Prostate gland (tissue), 2 donors: Measurements from ENCODE around the gene CFAP97. TPM values are rescaled to one million over a fixed set of nuclear protein-coding genes. Genes with fewer than 3 reads are reported as not detected.

Experiments
- DNase-seq: peaks from one replicate; pipeline ENCODE4 v3.0.0-alpha.2; 2019; ENCODE audit warnings: low spot score
- H3K27ac ChIP-seq, 2 donors: fragments of 200-600 bp; sonication (generic); 2 replicates each; pipeline ENCODE4 v1.5.1; 2017 to 2019
- H3K27me3 ChIP-seq: fragments of 200-600 bp; sonication (generic); replicated peaks from 2 replicates; pipeline ENCODE4 v1.5.1; 2019; ENCODE audit not compliant: insufficient read depth
- H3K36me3 ChIP-seq, 2 donors: fragments of 200-600 bp; sonication (generic); 1 replicate in 1 of 2; 2 replicates in 1 of 2; pipeline versions ENCODE4 v1.5.1 to v1.8.1; 2017 to 2019
- H3K4me1 ChIP-seq: fragments of 200-600 bp; sonication (generic); replicated peaks from 2 replicates; pipeline ENCODE4 v1.5.1; 2019
- H3K4me3 ChIP-seq, 2 donors: fragments of 200-600 bp; sonication (generic); 2 replicates each; pipeline ENCODE4 v1.5.1; 2017 to 2019
- H3K9me3 ChIP-seq: fragments of 200-600 bp; sonication (generic); 2 replicates; pipeline ENCODE4 v1.5.1; 2017
- CTCF ChIP-seq, 4 experiments: fragments of 200-600 bp in 2 of 4; fragments of 450-650 bp in 2 of 4; sonication (generic) in 2 of 4; IDR thresholded peaks; 1 replicate in 3 of 4; 2 replicates in 1 of 4; pipeline ENCODE4 v1.5.1; 2016 to 2019; ENCODE audit warnings: antibody characterized with exemption in 4 of 4, mild to moderate bottlenecking in 2 of 4, moderate library complexity in 2 of 4
- POLR2A ChIP-seq: fragments of 450-650 bp; IDR thresholded peaks from one replicate; pipeline ENCODE4 v1.6.1; 2016; ENCODE audit warnings: antibody characterized with exemption, mild to moderate bottlenecking
- POLR2AphosphoS5 ChIP-seq: sonication (generic); formaldehyde crosslinking; IDR thresholded peaks from one replicate; pipeline ENCODE4 v1.6.1; 2017; ENCODE audit warnings: antibody characterized with exemption
- WGBS: methylation state at CpG from one replicate; pipeline ENCODE4 v1.1.5; 2018; 5-methylcytosine and 5-hydroxymethylcytosine counted together
- intact Hi-C: fragments of 100-400 bp; cut with DNase I; formaldehyde crosslinking; loops from one replicate; pipeline ENCODE4 v1.14.2; 2022
- total RNA-seq, 2 donors: library from RNA; depleted of rRNA; stranded (reverse); fragments of >200 nt; gene quantifications; one replicate each; pipeline ENCODE4 v1.1.0, GENCODE V29; 2016

CFAP97 gene
- 10 to 100 TPM; 28.9 to 35.2 TPM for total RNA-seq

GRCh38 chr4:185203486-185204237 lies at the start of gene CFAP97:
Gene CFAP97, minus strand, starts transcription at chr4:185204000. Its CDS starts 12,804 bp downstream, at chr4:185191196.
- Histone ChIP-seq H3K27ac (peak within 1 kb of the TSS; percentile 94 to 98), H3K9me3 (no peaks in the 10 kb centered on the region), H3K4me3 (peak within 1 kb of the TSS; percentile 60 to 93), H3K36me3 (no peaks in the 10 kb centered on the region), H3K27me3 (no peaks in the 10 kb centered on the region), H3K4me1 (peaks cover 3% of the 10 kb centered on the region)
- WGBS: under 1% methylated on average over 100 of the region's 103 CpGs
- intact Hi-C loops: loop anchor here (10.0 kb wide), 1 partner anchor 831 kb away; no protein-coding TSS in a partner anchor
- peak in 1 of 4 experiments; percentile 13 for TF ChIP-seq CTCF (IDR thresholded peaks at IDR 0.05)
- peak; percentile 71 for TF ChIP-seq POLR2A
- TF ChIP-seq POLR2AphosphoS5: peak; percentile 58
- peak; percentile 88 for DNase-seq

- Histone ChIP-seq H3K27me3 (no peaks in the 10 kb centered on the region), H3K4me1 (peaks cover 2% of the 10 kb centered on the region), H3K36me3 (no peaks in the 10 kb centered on the region), H3K27ac (no peak overlapping the region), H3K4me3 (no peak overlapping the region), H3K9me3 (no peaks in the 10 kb centered on the region)
- DNase-seq: no peak
- WGBS: 60% methylated on average over 2 of the region's 2 CpGs
- TF ChIP-seq CTCF (IDR thresholded peaks at IDR 0.05): no peak
- no peak for TF ChIP-seq POLR2AphosphoS5
- intact Hi-C loops: no loop called here
Observed at GRCh38 chr4:185249105-185249504, 45.3 kb upstream of the CFAP97 start.

GRCh38 chr4:185248393-185249039 lies 44.7 kb upstream of the CFAP97 start:
- Histone ChIP-seq H3K9me3 (no peaks in the 10 kb centered on the region), H3K4me3 (no peak overlapping the region), H3K4me1 (peaks cover 2% of the 10 kb centered on the region), H3K36me3 (no peaks in the 10 kb centered on the region), H3K27ac (no peak overlapping the region), H3K27me3 (no peaks in the 10 kb centered on the region)
- no peak for DNase-seq
- WGBS: 98% methylated on average over 3 of the region's 3 CpGs
- intact Hi-C loops: no loop called here
- TF ChIP-seq POLR2A: no peak
- TF ChIP-seq CTCF (IDR thresholded peaks at IDR 0.05): no peak
- no peak for TF ChIP-seq POLR2AphosphoS5

GRCh38 chr4:185247151-185247550 lies 43.4 kb upstream of the CFAP97 start:
- no peak for TF ChIP-seq CTCF (IDR thresholded peaks at IDR 0.05)
- TF ChIP-seq POLR2AphosphoS5: no peak
- no peak for TF ChIP-seq POLR2A
- Histone ChIP-seq H3K9me3 (no peaks in the 10 kb centered on the region), H3K27me3 (no peaks in the 10 kb centered on the region), H3K36me3 (no peaks in the 10 kb centered on the region), H3K27ac (no peak overlapping the region), H3K4me1 (peaks cover 2% of the 10 kb centered on the region), H3K4me3 (no peak overlapping the region)
- 88% methylated on average over 1 of the region's 1 CpG for WGBS
- no peak for DNase-seq
- intact Hi-C loops: no loop called here
